ENCODE results near the gene EN2. TPM values are rescaled to one million over a fixed set of nuclear protein-coding genes. Genes with fewer than 3 reads are reported as not detected.

EN2 gene
- total RNA-seq, 2 donors from 2014 or later, result not detected

DNA sequence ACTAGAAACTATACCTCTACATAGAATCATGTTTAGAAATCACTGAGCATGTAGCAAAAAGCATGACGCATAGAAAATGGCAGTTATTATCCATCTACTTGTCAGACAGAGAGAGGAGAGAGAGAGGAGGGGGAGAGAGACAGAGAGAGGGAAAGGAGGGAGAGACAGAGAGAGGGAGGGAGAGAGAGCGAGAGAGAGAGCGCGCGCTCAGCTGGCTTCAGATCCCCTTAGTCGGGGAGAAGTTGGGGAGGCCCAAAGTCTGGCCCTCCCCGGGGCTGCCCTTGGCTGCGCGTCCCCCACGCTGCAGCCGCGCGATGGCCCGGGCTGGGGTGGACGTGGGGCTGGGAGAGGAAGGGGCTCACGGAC is 51.4 kb downstream of the EN2 start:
- Histone ChIP-seq H3K4me3 (ENCODE audit: low read length) (peak overlapping the region; percentile 73), H3K36me3 (ENCODE audit: control insufficient read depth, insufficient read depth, low read length) (no peaks in the 10 kb centered on the region), H3K27ac (ENCODE audit: low read depth, low read length) (peak overlapping the region; percentile 94), H3K27me3 (ENCODE audit: control insufficient read depth, insufficient read depth, low read length, poor library complexity, severe bottlenecking) (peaks cover 100% of the 10 kb centered on the region), H3K4me1 (ENCODE audit: control insufficient read depth, insufficient read depth, low read length) (no peaks in the 10 kb centered on the region), H3K9me3 (ENCODE audit: control insufficient read depth, low read length) (no peaks in the 10 kb centered on the region), H3K9ac (ENCODE audit: extremely low read depth, low read length, poor library complexity, severe bottlenecking) (no peak overlapping the region)
- Mint-ChIP-seq H3K27ac (no peak overlapping the region), H3K4me1 (peaks cover 23% of the 10 kb centered on the region), H3K27me3 (ENCODE audit: insufficient read depth) (peaks cover 98% of the 10 kb centered on the region), H3K4me3 (peak overlapping the region; percentile 66), H3K36me3 (ENCODE audit: low read depth) (no peaks in the 10 kb centered on the region), H3K9me3 (no peaks in the 10 kb centered on the region)
- TF ChIP-seq, protein P1, sequence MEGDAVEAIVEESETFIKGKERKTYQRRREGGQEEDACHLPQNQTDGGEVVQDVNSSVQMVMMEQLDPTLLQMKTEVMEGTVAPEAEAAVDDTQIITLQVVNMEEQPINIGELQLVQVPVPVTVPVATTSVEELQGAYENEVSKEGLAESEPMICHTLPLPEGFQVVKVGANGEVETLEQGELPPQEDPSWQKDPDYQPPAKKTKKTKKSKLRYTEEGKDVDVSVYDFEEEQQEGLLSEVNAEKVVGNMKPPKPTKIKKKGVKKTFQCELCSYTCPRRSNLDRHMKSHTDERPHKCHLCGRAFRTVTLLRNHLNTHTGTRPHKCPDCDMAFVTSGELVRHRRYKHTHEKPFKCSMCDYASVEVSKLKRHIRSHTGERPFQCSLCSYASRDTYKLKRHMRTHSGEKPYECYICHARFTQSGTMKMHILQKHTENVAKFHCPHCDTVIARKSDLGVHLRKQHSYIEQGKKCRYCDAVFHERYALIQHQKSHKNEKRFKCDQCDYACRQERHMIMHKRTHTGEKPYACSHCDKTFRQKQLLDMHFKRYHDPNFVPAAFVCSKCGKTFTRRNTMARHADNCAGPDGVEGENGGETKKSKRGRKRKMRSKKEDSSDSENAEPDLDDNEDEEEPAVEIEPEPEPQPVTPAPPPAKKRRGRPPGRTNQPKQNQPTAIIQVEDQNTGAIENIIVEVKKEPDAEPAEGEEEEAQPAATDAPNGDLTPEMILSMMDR (conservative IDR thresholded peaks at IDR 0.05), result no peak
- 1 to 2% methylated on average over 8 to 16 of the region's 16 CpGs for WGBS, 2 experiments (ENCODE audit: insufficient coverage in 1 of 2, insufficient read length in 1 of 2)
- no peak for DNase-seq

DNA sequence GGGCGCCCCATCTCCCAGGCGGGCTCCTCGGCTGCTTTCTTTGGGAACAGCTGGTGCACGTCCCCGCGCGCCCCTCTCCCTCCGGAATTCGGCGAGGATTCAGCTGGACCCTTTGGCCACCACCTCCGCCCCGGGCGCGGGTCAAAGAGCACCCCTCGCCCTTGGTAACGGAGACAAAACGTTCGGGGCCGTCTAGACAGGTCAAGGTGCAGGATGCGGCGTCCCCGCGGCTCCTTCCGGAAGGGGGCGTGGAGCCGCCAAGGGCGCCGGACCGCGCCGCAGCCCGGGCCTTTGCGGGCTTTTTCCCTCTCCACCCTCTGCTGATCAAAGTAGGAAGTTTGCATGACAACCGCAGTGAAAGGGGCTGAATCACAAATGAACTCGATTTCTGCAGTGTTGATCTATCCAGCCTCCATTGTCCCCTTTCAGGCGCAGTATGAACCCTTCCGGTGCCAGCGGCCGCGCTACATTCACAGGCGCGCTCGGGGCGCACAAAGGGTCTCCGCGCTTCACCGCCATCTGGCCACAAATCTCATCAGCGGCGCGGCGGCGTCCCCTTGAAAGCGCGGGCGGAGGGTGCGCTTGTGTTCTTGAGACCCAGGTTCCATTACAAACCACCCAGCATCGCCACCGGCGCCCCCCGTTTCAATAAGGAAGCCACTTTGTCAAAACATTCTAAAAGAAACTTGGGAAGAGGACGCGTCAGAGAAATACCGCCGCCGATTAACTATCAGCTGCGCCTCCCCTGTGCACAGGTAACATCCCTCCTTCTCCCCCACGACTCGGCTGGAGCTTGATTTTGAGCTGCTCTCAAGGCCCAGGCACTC is 52.0 kb downstream of the EN2 start:
- peaks cover 98% of the 10 kb centered on the region for H3K27me3 Mint-ChIP-seq (ENCODE audit: insufficient read depth)
- H3K27ac Mint-ChIP-seq, result peak overlapping the region; percentile 4
- Histone ChIP-seq H3K4me3 (ENCODE audit: low read length) (peak overlapping the region; percentile 73), H3K27me3 (ENCODE audit: control insufficient read depth, insufficient read depth, low read length, poor library complexity, severe bottlenecking) (peaks cover 98% of the 10 kb centered on the region), H3K4me1 (ENCODE audit: control insufficient read depth, insufficient read depth, low read length) (no peaks in the 10 kb centered on the region), H3K27ac (ENCODE audit: low read depth, low read length) (peak overlapping the region; percentile 94), H3K9me3 (ENCODE audit: control insufficient read depth, low read length) (no peaks in the 10 kb centered on the region), H3K36me3 (ENCODE audit: control insufficient read depth, insufficient read depth, low read length) (no peaks in the 10 kb centered on the region), H3K9ac (ENCODE audit: extremely low read depth, low read length, poor library complexity, severe bottlenecking) (no peak overlapping the region)
- no peaks in the 10 kb centered on the region for H3K9me3 Mint-ChIP-seq
- TF ChIP-seq, protein P1 (conservative IDR thresholded peaks at IDR 0.05), result peak; percentile 73
- peak overlapping the region; percentile 66 for H3K4me3 Mint-ChIP-seq
- H3K4me1 Mint-ChIP-seq, result peaks cover 23% of the 10 kb centered on the region
- 0 to 1% methylated on average over 29 to 68 of the region's 68 CpGs for WGBS, 2 experiments (ENCODE audit: insufficient coverage in 1 of 2, insufficient read length in 1 of 2)
- peak; percentile 89 for DNase-seq
- no peaks in the 10 kb centered on the region for H3K36me3 Mint-ChIP-seq (ENCODE audit: low read depth)

DNA sequence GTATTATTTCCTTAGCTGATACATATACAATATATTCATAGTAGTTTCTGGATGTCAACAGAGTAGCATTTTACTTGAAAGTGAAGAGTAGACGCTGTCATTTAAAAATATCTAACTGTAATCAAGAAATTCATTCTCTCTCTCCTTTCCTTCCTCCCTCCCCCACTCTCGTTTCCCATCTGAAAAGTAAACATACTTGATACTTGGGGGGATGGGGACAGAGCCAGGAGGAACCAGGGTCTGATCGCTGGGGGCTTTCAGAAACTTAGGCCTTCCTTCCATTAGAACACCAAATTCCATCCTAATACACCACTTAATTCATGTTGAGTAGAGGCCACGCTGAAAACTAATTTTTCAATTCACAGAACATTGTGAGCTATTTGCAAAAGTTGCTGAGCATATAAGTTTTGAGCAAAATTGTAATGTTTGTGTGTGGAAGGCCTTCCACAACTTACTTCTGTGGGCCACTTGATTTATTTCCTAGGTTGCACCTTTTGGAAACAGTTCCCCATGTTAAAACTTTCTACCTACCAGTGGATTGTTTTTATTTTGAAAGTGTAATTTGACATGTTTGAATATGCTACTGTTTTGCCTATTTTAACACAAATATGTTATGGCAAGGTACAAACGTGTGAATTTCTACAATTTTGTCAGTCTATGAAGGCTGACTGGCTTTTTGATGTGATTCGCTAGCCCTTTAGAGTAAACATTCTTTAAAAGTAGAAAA is 53.2 kb downstream of the EN2 start:
- Mint-ChIP-seq H3K4me3 (no peak overlapping the region), H3K27ac (no peak overlapping the region), H3K9me3 (no peaks in the 10 kb centered on the region), H3K36me3 (ENCODE audit: low read depth) (no peaks in the 10 kb centered on the region), H3K4me1 (peaks cover 23% of the 10 kb centered on the region), H3K27me3 (ENCODE audit: insufficient read depth) (peaks cover 98% of the 10 kb centered on the region)
- Histone ChIP-seq H3K9ac (ENCODE audit: extremely low read depth, low read length, poor library complexity, severe bottlenecking) (no peak overlapping the region), H3K27me3 (ENCODE audit: control insufficient read depth, insufficient read depth, low read length, poor library complexity, severe bottlenecking) (peaks cover 98% of the 10 kb centered on the region), H3K27ac (ENCODE audit: low read depth, low read length) (no peak overlapping the region), H3K36me3 (ENCODE audit: control insufficient read depth, insufficient read depth, low read length) (no peaks in the 10 kb centered on the region), H3K9me3 (ENCODE audit: control insufficient read depth, low read length) (no peaks in the 10 kb centered on the region), H3K4me1 (ENCODE audit: control insufficient read depth, insufficient read depth, low read length) (no peaks in the 10 kb centered on the region), H3K4me3 (ENCODE audit: low read length) (no peak overlapping the region)
- WGBS, 2 experiments (ENCODE audit: insufficient coverage in 1 of 2, insufficient read length in 1 of 2), result 3 to 7% methylated on average over 3 to 5 of the region's 6 CpGs
- DNase-seq, result peak; percentile 34
- TF ChIP-seq, protein P1 (conservative IDR thresholded peaks at IDR 0.05), result no peak

Measured in endodermal cell (in vitro differentiated cells).